Measurements from ENCODE around the gene NFAT5.
"Not testable (repeated sequence)": the region's sequence is repeated elsewhere in the genome, so short reads cannot be mapped to it uniquely, and the experiment has no call there.

GRCh38 chr16:69729030-69729429 lies 163.3 kb downstream of the NFAT5 start:
- TF ChIP-seq ELK1 (IDR thresholded peaks at IDR 0.05; ENCODE audit: low read depth, low read length); CTCF (IDR thresholded peaks at IDR 0.05); REST (IDR thresholded peaks at IDR 0.05); POLR2A (IDR thresholded peaks at IDR 0.05; ENCODE audit: low read length); USF2 (IDR thresholded peaks at IDR 0.05); CHD4 (IDR thresholded peaks at IDR 0.05; ENCODE audit: borderline replicate concordance); KDM1A (IDR thresholded peaks at IDR 0.05; ENCODE audit: low read depth); MAFK (IDR thresholded peaks at IDR 0.05; ENCODE audit: partially characterized antibody); POLR2AphosphoS2 (conservative IDR thresholded peaks at IDR 0.05; ENCODE audit: low read length); RAD21 (conservative IDR thresholded peaks at IDR 0.05 in 1 of 2, IDR thresholded peaks at IDR 0.05 in 1 of 2); CBX2 (IDR thresholded peaks at IDR 0.05; ENCODE audit: borderline replicate concordance, low read depth); CEBPB (IDR thresholded peaks at IDR 0.05); CHD2 (IDR thresholded peaks at IDR 0.05; ENCODE audit: low read length, partially characterized antibody): not testable (repeated sequence)
